NCI-H1092 treated with DMSO at 0.1 percent for 48 hours (cell line): ENCODE results near the gene KCNK10.

Source experiments
- DNase-seq: peaks from one replicate; lab custom pipeline; 2025; lab: John Stamatoyannopoulos, UW

Gene KCNK10

DNA sequence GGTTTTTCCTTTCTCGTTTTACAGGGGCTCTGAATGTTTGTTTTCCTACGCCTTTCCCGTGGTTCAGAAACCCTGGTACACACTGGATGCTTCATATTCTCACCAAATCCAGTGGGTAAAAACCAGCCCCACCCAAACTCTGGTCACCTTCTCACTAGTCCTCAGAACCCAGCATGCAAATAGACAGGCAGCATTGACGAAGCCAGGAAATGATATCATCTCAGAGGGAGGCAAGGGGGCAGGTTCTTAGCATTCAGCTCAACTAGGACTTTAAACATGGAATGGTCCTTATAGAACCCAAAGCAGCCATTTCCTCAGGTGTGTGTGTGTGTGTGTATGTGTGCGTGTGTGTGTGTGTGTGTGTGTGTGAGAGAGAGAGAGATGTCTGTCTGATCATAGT, 142.0 kb downstream of the KCNK10 start:
- DNase-seq = no peak

DNA sequence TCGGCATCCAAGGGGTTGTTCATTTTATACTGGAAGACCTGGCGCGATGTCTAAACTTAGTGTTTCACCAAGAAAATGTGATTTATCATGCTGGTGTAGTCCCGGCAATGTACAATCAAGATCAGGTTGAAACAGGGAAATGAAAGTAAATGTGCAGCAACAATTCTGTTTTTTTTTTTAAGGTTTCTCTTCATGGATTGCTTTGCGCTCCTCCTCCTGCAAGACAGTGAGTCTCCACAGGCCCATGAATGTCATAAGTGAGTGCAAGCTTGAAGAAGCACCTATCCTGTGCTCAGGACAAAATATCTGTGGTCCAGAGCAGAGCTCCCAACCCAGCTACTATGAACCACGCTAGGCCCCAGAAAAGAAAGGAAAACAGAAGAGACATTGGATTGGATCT, 143.4 kb downstream of the KCNK10 start:
- DNase-seq = no peak

DNA sequence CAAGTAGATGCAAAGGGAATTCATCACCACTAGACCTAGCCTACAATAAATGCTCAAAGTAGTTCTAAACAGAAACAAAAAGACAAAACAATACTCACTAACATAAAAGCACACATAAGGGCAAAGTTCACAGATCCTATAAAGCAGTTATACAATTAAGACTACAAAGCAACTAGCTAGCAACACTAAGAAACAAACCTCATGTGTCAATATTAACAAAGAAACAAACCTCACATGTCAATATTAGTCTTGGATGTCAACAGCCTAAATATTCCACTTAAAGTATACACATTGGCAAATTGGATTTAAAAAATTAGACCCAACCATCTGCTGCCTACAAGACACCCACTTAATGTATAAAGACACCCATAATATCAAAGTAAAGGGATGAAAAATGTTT, 152.7 kb downstream of the KCNK10 start:
- DNase-seq = no peak

GRCh38 chr14:88168498-88169165, 154.4 kb downstream of the KCNK10 start:
- DNase-seq = peak; percentile 14

GRCh38 chr14:88168025-88168424, 155.0 kb downstream of the KCNK10 start:
- no peak for DNase-seq

- DNase-seq = no peak
Measured at GRCh38 chr14:88166616-88167015, 156.5 kb downstream of the KCNK10 start.

DNA sequence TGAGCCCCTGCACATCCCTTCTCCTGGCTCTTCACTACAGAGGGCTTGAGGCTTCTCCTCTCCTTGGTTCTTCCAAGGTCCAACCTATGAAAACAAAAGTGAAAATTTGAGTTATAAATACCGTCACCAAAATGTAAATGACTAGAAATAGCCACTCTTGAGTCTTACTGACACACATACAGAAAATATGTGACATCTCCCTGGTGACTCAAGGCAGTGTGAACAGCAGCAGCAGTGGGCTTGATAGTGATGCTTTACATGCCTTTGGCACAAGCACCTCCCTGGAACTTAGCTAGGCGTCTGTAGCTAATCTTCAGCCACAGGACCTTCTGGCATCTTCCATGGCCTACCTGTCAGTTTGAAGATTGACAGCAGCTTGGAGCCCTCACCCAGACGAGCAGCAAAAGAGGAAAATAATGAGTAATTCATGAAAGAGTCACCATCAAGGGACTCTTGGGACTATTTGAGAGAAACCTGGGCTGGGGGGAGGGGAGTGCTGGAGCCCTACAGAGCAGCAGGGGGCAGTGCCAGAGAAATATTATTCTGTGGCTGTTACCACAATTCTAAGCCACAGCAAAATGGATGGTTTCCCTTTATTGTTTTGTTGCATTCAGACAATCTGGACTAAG, 158.0 kb downstream of the KCNK10 start:
- DNase-seq = no peak

GRCh38 chr14:88163731-88164255, 159.3 kb downstream of the KCNK10 start:
- no peak for DNase-seq

DNA sequence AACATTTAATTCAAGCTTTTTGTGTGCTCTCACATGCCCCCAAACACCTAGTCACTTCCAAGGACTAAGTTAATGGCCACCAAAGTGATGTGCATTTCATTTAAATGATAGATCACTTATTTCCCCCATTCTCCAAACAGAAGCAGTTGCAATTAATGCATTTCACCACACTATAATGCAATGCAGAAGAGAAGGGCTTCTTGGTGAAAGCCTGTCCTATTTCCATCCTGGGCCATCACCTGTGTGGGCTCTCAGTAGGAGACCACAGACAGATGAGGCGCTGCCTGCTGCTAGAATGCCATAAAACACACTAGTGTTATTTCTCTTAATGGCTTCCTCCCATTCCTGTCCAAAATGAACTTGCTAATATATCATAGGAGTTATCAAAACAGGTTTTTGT, 166.9 kb downstream of the KCNK10 start:
- DNase-seq = no peak

DNA sequence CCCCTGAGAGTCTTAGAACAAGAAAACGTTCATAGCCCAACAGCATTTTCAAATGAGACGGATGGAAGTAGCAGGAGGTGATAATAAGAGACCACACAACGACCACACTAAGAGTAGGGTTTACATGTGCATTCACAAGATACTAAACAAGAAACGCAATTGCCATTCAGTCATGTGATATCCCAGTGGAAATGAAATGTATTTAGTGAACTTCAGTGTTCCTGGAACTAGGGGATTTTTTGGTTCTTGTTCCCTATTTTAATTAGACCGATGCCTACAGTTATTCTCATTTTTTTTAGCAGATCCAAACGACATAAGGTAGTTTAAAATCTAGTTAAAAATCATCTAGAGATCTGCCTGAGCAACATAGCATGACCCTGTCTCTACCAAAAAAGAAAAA, 168.1 kb downstream of the KCNK10 start:
- no peak for DNase-seq

- no peak for DNase-seq
Measured at GRCh38 chr14:88154321-88154720, 168.7 kb downstream of the KCNK10 start.

GRCh38 chr14:88146881-88147649, 176.0 kb downstream of the KCNK10 start:
- no peak for DNase-seq

DNA sequence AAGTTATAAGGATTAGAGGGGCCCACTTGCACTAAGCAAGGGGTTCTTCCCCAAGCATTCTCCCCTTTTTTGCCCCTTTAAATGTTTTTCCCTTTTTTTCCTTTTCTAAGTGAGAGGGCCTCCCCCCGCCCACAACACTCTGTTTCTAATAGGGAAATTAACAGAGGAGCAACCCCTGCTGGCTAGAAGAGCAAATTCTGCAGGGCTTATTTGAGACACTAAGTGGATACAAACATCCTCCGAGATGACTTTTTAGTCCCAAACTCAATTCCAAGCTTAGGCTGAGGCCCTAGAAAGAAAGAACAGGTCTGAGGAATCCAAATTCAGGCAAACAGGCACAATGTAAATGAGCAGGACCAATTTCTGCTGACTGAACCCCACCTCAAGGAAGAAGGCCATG, 179.3 kb downstream of the KCNK10 start:
- DNase-seq = no peak

DNA sequence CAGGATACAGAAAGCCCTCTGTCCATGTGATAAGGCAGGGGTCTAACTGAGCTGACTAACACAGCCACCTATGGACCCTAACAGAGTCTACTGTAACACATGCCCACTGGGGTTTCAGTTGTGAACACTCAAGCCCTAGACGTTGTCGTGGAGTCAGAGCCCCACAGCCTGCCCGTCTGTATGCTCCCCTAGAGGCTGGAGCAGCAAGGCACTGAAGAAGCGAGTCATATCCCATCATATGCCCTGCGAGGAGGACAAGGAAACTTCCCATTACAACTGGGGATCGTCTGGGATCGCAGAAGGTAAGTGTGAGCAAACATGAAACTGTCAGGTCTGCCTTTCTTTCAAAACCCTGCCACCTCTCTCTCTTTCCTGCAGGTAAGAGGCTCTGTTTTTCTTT, 180.1 kb downstream of the KCNK10 start:
- DNase-seq = no peak

- DNase-seq = no peak
Measured at GRCh38 chr14:88140874-88141273, 182.2 kb downstream of the KCNK10 start.

DNA sequence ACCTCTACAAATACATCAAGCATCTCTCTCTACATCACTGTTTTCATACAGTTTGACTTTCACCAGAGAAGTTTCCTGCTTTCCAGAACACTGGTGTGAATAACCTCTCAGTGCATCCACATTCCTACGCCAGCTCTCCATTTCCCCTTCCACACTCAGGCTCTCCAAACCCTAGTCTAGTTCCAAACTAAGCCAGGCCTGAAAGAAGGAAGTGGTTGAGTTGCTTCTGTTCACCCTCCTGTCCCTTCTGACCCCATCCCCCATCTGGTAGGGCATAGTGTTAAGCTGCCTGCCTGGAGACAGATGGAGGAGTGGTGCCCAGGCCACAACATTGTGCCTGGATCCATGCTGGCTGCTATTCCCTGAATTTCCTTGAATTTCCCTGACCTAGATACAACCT, 185.7 kb downstream of the KCNK10 start:
- no peak for DNase-seq
